Fibroblast of the aortic adventitia (primary cell): ENCODE results near the gene NDUFS5. TPM values are rescaled to one million over a fixed set of nuclear protein-coding genes. Genes with fewer than 3 reads are reported as not detected.

Experiments used
- DNase-seq: peaks from one replicate; pipeline ENCODE4 v3.0.0-alpha.2; 2010; ENCODE audit warnings: low read depth
- H3K4me3 ChIP-seq: 2 replicates; pipeline ENCODE4 v1.5.1; 2011; ENCODE audit warnings: low read depth, mild to moderate bottlenecking, control low read depth, low read length, moderate library complexity
- CTCF ChIP-seq: IDR thresholded peaks from 2 replicates; pipeline ENCODE4 v1.5.1; 2011; ENCODE audit warnings: mild to moderate bottlenecking, low read length, control low read depth, inconsistent platforms; ENCODE audit not compliant: insufficient read depth
- total RNA-seq: library from RNA; depleted of rRNA; stranded (reverse); fragments of >200 nt; gene quantifications from 2 replicates; pipeline ENCODE4 v1.2.3, GENCODE V29; 2012; ENCODE audit warnings: low replicate concordance

The NDUFS5 gene
- total RNA-seq, 1 donor = 365 TPM

DNA sequence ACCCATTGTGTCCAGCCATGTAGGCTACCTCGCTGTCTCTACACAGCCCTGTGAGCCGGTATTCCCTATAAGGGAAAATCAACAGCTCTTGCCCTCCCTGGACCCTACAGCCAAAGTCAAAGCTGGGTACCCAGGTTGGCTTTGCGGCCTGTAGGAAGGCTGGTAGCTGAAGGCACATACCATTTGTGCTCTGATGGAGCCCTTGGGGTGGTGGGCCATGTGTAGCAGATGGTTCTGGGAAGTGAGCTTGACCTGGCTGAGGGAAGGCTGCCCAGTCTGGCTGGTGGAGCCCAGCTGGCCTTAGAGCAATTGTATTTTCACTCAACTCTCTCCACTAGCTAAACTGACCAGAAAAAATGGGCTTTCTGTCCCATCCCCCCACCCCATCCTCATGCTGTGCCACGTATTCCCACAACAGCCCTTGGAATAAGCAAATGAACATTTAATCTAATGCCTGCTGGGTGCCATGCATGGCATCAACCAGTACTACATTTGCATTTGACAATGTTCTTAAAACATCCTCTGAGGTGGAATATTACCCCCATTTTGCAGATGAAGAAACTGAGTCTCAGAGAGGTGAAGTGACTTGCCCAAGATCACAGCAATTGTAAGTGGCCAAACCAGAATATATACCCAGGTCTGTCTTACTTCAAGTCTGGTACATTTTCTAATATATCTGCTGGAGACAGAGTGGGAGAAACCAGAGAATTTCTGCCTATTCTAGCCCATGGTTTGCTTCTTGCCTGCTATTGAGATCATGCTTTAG lies 56.8 kb downstream of the NDUFS5 start:
- no peak overlapping the region for H3K4me3 ChIP-seq
- DNase-seq = no peak
- no peak for TF ChIP-seq CTCF

DNA sequence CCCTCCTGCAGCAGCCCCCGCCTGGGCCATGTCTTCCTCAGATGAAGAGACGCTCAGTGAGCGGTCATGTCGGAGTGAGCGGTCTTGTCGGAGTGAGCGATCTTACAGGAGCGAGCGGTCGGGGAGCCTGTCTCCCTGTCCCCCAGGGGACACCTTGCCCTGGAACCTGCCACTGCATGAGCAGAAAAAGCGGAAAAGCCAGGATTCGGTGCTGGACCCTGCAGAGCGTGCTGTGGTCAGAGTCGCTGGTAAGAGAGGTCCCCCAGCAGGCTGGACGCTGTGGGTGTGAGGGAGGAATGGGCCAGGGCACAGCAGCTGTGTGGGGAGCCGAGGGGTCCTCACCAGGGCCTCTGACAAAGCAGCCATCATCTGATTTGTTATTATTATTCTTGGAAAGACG lies 58.0 kb downstream of the NDUFS5 start:
- DNase-seq = no peak
- no peak for TF ChIP-seq CTCF
- H3K4me3 ChIP-seq = no peak overlapping the region

Other genes starting within 250 kb of the NDUFS5 start
- gene RRAGC, start 166.6 kb upstream of the NDUFS5 start, total RNA-seq = 44.4 and 56.8 TPM in 2 replicates
- 8.9 and 10.5 TPM in 2 replicates for gene MYCBP, start 153.0 kb upstream of the NDUFS5 start, total RNA-seq
- 0.09 TPM in 1 of 2 replicates, not detected in the other for gene GJA9, start 144.8 kb upstream of the NDUFS5 start, total RNA-seq
- 0.81 TPM in 1 of 2 replicates, not detected in the other for gene RHBDL2, start 84.5 kb upstream of the NDUFS5 start, total RNA-seq
- gene AKIRIN1, start 35.1 kb upstream of the NDUFS5 start, total RNA-seq = 32.8 and 33.6 TPM in 2 replicates
- 284 and 368 TPM in 2 replicates for gene MACF1, start 178.3 kb downstream of the NDUFS5 start, total RNA-seq